Natural killer cell treated with Interleukin-12 subunit alpha and Interleukin-12 subunit beta and Interleukin-15 and Interleukin-18, amount 100 ng/mL, for 72 hours (primary cell): ENCODE results near the gene BMP6. TPM values are rescaled to one million over a fixed set of nuclear protein-coding genes. Genes with fewer than 3 reads are reported as not detected.
A peak's percentile ranks its signal among the peaks of the same experiment; 100 is the strongest.

Experiments used
- ATAC-seq, 2 donors: fragments of 150-1000 bp; cut with Tn5 transposase in 1 of 2; sonication (Bioruptor Pico), chemical (Tn5 transposase) in 1 of 2; 2 replicates each; pipeline ENCODE4 v1.10.0; 2021
- DNase-seq: peaks from one replicate; pipeline ENCODE4 v3.0.0; 2022; ENCODE audit warnings: low spot score
- H3K27ac Mint-ChIP-seq, 2 donors: 1 replicate in 1 of 2; 2 replicates in 1 of 2; pipeline ENCODE4 v1.8.0; 2022; ENCODE audit warnings: mixed read lengths in 2 of 2, mild to moderate bottlenecking in 1 of 2, moderate library complexity in 1 of 2
- H3K27me3 Mint-ChIP-seq, 2 donors: 1 replicate in 1 of 2; 2 replicates in 1 of 2; pipeline ENCODE4 v1.8.0; 2022; ENCODE audit warnings: mixed read lengths in 2 of 2
- H3K36me3 Mint-ChIP-seq: one replicate; pipeline ENCODE4 v1.8.0; 2022; ENCODE audit warnings: mixed read lengths
- H3K4me1 Mint-ChIP-seq, 2 donors: 1 replicate in 1 of 2; 2 replicates in 1 of 2; pipeline ENCODE4 v1.8.0; 2022; ENCODE audit warnings: low read depth in 2 of 2, mixed read lengths in 2 of 2, mild to moderate bottlenecking in 1 of 2
- H3K4me3 Mint-ChIP-seq: one replicate; pipeline ENCODE4 v1.8.0; 2022; ENCODE audit warnings: mixed read lengths
- H3K9me3 Mint-ChIP-seq: 2 replicates; pipeline ENCODE4 v1.8.0; 2022; ENCODE audit warnings: mixed read lengths
- total RNA-seq, 2 donors: library from RNA; stranded (reverse); gene quantifications; one replicate each; pipeline ENCODE4 v1.2.3, GENCODE V29; 2022

BMP6 gene
- total RNA-seq, 2 donors from 2014 or later, result not detected

GRCh38 chr6:7726416-7727085, 652 bp downstream of the BMP6 start:
- Mint-ChIP-seq H3K36me3 (no peaks in the 10 kb centered on the region), H3K9me3 (no peaks in the 10 kb centered on the region), H3K4me3 (peak overlapping the region; percentile 75), H3K27me3 (peaks cover 41 to 50% of the 10 kb centered on the region in 2 donors), H3K27ac (no peak overlapping the region), H3K4me1 (peaks cover 0 to 4% of the 10 kb centered on the region in 2 donors)
- peak; percentile 5 to 18 for ATAC-seq
- DNase-seq, result no peak

- H3K9me3 Mint-ChIP-seq, result no peaks in the 10 kb centered on the region
- no peaks in the 10 kb centered on the region for H3K36me3 Mint-ChIP-seq
- H3K27me3 Mint-ChIP-seq, result peaks cover 40 to 50% of the 10 kb centered on the region in 2 donors
- peak overlapping the region; percentile 36 for H3K4me3 Mint-ChIP-seq
- H3K4me1 Mint-ChIP-seq, result peaks cover 0 to 4% of the 10 kb centered on the region in 2 donors
- no peak overlapping the region for H3K27ac Mint-ChIP-seq
- no peak for DNase-seq
- no peak for ATAC-seq
These were observed 1.4 kb downstream of the BMP6 start for GRCh38 chr6:7727086-7727945.

DNA sequence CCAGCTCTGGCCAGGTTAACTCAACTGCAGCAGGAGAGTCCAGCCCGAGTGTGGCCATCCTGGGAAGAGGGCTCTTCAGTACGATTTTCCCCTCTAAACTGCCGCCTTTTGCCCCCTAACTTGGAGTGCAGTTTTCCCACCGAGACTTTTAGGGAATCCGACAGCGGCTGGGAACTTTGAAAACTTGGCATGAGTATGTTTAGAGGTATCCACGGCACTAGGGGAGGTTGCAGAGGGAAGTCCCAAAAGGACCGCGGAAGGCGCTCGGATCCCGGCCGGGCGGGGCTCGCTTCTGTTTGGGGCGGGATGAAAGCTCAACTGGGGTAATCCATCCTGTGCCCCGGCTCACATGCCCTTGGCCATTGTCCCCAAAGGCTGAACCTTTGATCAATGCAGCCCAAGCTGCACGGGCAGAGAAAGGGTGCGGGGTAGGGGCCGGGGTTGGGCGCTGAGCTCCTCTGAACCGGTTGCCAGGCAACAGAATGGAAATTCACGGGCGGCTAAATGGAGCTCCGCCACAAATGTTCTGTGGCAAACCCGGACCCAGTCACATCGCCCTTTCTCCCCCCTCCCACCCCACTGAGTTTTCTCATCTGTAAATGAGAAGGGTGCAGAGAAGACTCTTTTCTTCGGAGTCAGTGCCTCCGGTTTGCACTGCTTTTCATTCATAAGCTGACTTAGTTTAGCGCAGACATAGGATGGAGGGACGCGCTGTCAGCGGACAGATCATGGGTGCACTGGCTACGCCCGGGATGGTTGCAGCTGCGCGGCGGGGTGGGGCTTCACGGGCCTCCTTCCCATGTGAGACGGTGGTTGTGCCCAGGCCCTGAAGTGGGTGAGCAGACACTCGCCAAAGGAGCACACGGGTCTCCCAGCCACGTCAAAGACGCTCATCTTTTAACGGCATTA, 2.3 kb downstream of the BMP6 start:
- Mint-ChIP-seq H3K27ac (no peak overlapping the region), H3K9me3 (no peaks in the 10 kb centered on the region), H3K4me3 (peak overlapping the region; percentile 48), H3K27me3 (peaks cover 36 to 55% of the 10 kb centered on the region in 2 donors), H3K4me1 (peaks cover 0 to 4% of the 10 kb centered on the region in 2 donors), H3K36me3 (no peaks in the 10 kb centered on the region)
- ATAC-seq (no peak), DNase-seq (no peak)

DNA sequence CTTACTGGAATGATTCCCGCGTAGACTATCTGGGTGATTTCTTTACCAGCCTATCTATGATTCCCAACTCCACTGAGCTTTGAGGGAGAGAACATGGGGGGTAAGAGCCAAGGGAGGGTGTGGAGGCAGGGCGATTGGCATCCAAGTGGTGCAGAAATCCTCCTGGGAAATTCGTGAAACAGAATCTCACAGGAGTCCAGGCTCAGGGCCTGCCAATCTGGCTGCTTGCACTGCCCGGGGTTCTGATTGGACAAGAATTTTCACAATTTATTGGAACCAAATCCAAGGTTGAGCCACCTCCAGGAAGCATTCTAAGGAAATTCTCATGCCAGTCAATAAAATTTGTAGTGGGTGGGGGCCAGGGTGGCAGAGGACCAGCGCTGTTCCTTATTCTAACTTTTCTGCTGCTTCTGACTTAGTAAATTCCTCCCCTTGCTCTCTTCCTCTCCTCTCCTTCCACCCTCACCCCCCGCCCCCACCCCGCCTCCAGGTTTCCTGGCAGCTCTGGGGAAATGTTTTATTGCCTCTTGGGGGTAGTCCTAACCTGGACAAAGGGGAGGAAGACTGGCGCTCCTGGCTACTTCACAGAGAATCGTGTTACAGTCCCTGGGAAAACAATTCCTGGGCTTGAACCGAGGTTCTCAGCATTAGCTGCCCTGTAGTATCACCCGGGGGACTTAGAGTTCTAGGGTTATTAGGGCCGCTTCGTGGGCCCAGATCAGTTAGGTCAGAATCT, 3.1 kb downstream of the BMP6 start:
- H3K27me3 Mint-ChIP-seq, result peaks cover 41 to 62% of the 10 kb centered on the region in 2 donors
- no peaks in the 10 kb centered on the region for H3K36me3 Mint-ChIP-seq
- no peak for ATAC-seq
- H3K4me3 Mint-ChIP-seq, result peak overlapping the region; percentile 48
- peaks cover 0 to 4% of the 10 kb centered on the region in 2 donors for H3K4me1 Mint-ChIP-seq
- H3K9me3 Mint-ChIP-seq, result no peaks in the 10 kb centered on the region
- no peak overlapping the region for H3K27ac Mint-ChIP-seq
- DNase-seq, result no peak

DNA sequence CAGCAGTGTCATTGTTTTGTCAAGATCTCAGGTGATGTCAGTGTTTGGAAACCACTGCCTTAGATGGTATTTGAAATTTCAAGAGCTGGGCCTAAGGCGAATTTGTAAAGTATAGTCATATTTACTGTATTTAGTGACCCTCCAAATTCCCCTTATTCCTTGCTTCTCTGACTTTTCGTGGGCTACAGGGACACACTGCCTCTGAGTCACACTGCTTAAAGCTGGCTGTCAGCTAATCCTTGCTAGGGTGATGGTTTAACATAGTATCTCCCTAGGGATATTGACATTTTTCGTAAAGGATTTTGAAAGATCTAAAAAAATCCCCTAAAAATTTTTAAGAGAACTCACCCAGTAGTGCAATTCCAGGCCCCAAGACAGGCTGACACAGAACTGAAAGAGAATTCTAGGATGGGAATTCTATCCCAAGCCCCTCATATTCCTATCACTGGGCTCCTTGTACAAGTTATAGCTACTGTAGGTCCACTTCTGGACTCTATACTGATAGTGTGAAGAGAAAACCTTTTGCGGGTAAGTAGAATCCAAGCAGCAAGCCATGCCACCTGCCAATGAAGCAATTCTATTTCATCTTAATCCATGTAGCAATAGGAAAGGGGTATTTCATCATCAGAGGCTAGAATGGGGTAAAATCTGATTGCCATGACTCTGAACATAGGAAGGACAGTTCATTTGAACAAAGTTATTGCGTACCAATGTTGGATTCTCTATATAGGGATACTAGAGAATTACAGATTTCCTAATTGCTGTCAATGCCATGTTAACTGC, 4.3 kb downstream of the BMP6 start:
- ATAC-seq, result no peak
- H3K36me3 Mint-ChIP-seq, result no peaks in the 10 kb centered on the region
- peaks cover 35 to 57% of the 10 kb centered on the region in 2 donors for H3K27me3 Mint-ChIP-seq
- DNase-seq, result no peak
- no peak overlapping the region for H3K4me3 Mint-ChIP-seq
- H3K4me1 Mint-ChIP-seq, result peaks cover 0 to 4% of the 10 kb centered on the region in 2 donors
- H3K9me3 Mint-ChIP-seq, result no peaks in the 10 kb centered on the region
- no peak overlapping the region for H3K27ac Mint-ChIP-seq

- Mint-ChIP-seq H3K36me3 (no peaks in the 10 kb centered on the region), H3K4me3 (no peak overlapping the region), H3K9me3 (no peaks in the 10 kb centered on the region), H3K27me3 (peaks cover 39 to 57% of the 10 kb centered on the region in 2 donors), H3K27ac (no peak overlapping the region), H3K4me1 (no peaks in the 10 kb centered on the region)
- no peak for ATAC-seq
- DNase-seq, result no peak
These were observed 4.9 kb downstream of the BMP6 start for GRCh38 chr6:7730784-7731227.

- Mint-ChIP-seq H3K9me3 (no peaks in the 10 kb centered on the region), H3K36me3 (no peaks in the 10 kb centered on the region), H3K4me3 (no peak overlapping the region), H3K27me3 (peaks cover 37 to 61% of the 10 kb centered on the region in 2 donors), H3K27ac (no peak overlapping the region), H3K4me1 (no peaks in the 10 kb centered on the region)
- no peak for DNase-seq
- ATAC-seq, result no peak
These were observed 5.4 kb downstream of the BMP6 start for GRCh38 chr6:7731294-7731693.

- H3K36me3 Mint-ChIP-seq, result no peaks in the 10 kb centered on the region
- DNase-seq (no peak), ATAC-seq (no peak)
- no peaks in the 10 kb centered on the region for H3K4me1 Mint-ChIP-seq
- H3K27ac Mint-ChIP-seq, result no peak overlapping the region
- no peaks in the 10 kb centered on the region for H3K9me3 Mint-ChIP-seq
- H3K27me3 Mint-ChIP-seq, result peaks cover 37 to 61% of the 10 kb centered on the region in 2 donors
- H3K4me3 Mint-ChIP-seq, result no peak overlapping the region
These were observed 6.3 kb downstream of the BMP6 start for GRCh38 chr6:7732228-7732627.

DNA sequence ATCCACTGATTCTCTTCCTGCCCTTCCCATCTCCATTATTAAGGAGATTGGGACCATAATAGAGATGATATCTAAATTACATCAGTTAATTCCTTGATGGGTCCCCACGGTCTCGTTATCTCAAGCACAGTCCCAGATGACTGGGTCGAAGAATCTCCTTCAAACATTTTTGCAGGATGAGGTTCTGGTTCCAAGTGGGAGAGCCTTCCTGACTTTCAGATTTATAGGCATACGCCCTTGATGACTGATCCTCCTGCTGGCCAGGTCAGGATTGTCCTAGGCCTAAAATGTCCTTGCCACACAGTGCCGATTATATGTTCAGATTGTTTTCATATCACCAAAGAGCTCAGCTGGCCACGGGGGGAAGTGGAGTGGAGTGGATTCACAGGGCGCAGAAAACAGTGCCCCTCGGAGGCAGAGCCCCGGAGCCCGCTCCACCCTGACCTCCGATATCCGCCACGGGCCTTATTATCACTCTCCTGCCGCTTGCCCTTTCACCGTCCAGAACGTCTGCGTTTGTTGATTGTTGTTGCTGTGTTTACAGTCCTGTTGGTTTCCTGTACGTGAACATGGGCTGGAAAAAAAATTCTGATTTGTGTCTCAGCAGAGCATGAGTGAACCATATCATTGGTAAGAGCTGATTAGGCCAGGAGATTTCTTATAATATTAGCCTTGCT, 8.9 kb downstream of the BMP6 start:
- Mint-ChIP-seq H3K27ac (no peak overlapping the region), H3K4me1 (no peaks in the 10 kb centered on the region), H3K36me3 (no peaks in the 10 kb centered on the region), H3K27me3 (peaks cover 31 to 52% of the 10 kb centered on the region in 2 donors), H3K4me3 (no peak overlapping the region), H3K9me3 (no peaks in the 10 kb centered on the region)
- DNase-seq (no peak), ATAC-seq (no peak)

DNA sequence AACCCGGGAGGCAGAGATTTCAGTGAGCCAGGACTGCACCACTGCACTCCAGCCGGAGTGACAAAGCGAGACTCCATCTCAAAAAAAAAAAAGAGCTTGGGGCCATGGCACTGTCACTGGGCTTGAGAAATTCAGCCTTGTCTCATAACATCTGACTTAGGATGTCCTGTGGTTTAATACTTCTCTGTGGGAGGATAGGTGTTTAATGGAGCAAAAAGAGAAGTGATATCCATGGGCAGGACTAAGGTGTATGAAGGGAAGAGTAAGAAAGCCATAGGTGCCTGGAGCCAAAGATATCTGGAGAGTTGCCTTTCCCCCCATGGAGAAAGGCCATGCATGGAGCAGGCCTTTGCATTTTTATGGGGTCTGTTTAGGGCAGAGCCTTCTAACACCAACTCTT, 11.2 kb downstream of the BMP6 start:
- Mint-ChIP-seq H3K27ac (no peak overlapping the region), H3K4me3 (no peak overlapping the region), H3K27me3 (peaks cover 28 to 53% of the 10 kb centered on the region in 2 donors), H3K36me3 (no peaks in the 10 kb centered on the region), H3K9me3 (no peaks in the 10 kb centered on the region), H3K4me1 (no peaks in the 10 kb centered on the region)
- ATAC-seq (no peak), DNase-seq (no peak)

DNA sequence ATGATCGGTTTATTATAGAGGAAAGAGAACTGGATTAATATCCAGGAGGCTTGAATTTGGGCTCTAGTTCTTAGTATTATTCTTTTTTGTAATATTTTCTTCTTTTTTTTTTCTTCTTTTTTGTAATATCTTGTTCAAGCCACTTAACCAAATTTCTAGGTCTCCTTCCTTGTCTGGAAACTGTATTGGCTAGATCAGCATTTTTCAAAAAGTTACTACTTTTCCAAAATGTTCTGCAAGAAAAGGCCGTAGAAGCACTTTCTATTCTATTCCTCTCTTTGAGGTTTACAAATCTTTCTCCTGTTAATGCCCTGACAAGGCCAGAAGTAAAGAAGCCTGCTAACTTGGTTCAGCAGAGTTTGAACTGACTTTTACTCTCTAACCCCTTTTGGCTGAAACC, 12.0 kb downstream of the BMP6 start:
- Mint-ChIP-seq H3K4me3 (no peak overlapping the region), H3K4me1 (no peaks in the 10 kb centered on the region), H3K27me3 (peaks cover 28 to 52% of the 10 kb centered on the region in 2 donors), H3K27ac (no peak overlapping the region), H3K9me3 (no peaks in the 10 kb centered on the region), H3K36me3 (no peaks in the 10 kb centered on the region)
- no peak for DNase-seq
- no peak for ATAC-seq

GRCh38 chr6:7742223-7742785, 16.4 kb downstream of the BMP6 start:
- no peak for DNase-seq
- H3K9me3 Mint-ChIP-seq, result no peaks in the 10 kb centered on the region
- no peak for ATAC-seq
- H3K4me1 Mint-ChIP-seq, result no peaks in the 10 kb centered on the region
- no peaks in the 10 kb centered on the region for H3K36me3 Mint-ChIP-seq
- H3K27ac Mint-ChIP-seq, result no peak overlapping the region
- peaks cover 27 to 37% of the 10 kb centered on the region in 2 donors for H3K27me3 Mint-ChIP-seq
- no peak overlapping the region for H3K4me3 Mint-ChIP-seq
